IgD-negative memory B cell (primary cell): ENCODE results near the gene TBATA. TPM values are rescaled to one million over a fixed set of nuclear protein-coding genes. Genes with fewer than 3 reads are reported as not detected.
"Not testable (repeated sequence)": the region's sequence is repeated elsewhere in the genome, so short reads cannot be mapped to it uniquely, and the experiment has no call there.

Experiments used
- H3K27ac Mint-ChIP-seq, 3 donors: one replicate each; pipeline ENCODE4 v1.8.0; 2020 to 2022; ENCODE audit warnings: mild to moderate bottlenecking in 3 of 3, mixed read lengths in 3 of 3, moderate library complexity in 1 of 3
- H3K27me3 Mint-ChIP-seq: one replicate; pipeline ENCODE4 v1.8.0; 2021; ENCODE audit warnings: mixed read lengths
- H3K36me3 Mint-ChIP-seq: one replicate; pipeline ENCODE4 v1.8.0; 2020; ENCODE audit warnings: mild to moderate bottlenecking, mixed read lengths
- H3K4me1 Mint-ChIP-seq, 3 donors: one replicate each; pipeline ENCODE4 v1.8.0; 2020 to 2022; ENCODE audit warnings: mixed read lengths in 3 of 3, mild to moderate bottlenecking in 1 of 3
- H3K4me3 Mint-ChIP-seq, 4 donors: one replicate each; pipeline ENCODE4 v1.8.0; 2020 to 2022; ENCODE audit warnings: mild to moderate bottlenecking in 4 of 4, mixed read lengths in 4 of 4, moderate library complexity in 3 of 4
- H3K9me3 Mint-ChIP-seq, 3 donors: one replicate each; pipeline ENCODE4 v1.8.0; 2020 to 2021; ENCODE audit warnings: mixed read lengths in 3 of 3, mild to moderate bottlenecking in 1 of 3
- polyA plus RNA-seq: library from polyadenylated mRNA; unstranded; fragments of 300-500 nt; fragmentation: Illumina TruSeq; gene quantifications from one replicate; pipeline ENCODE4 v1.2.3, GENCODE V29; 2021

The TBATA gene
- polyA plus RNA-seq, 1 donor from 2014 or later: not detected

DNA sequence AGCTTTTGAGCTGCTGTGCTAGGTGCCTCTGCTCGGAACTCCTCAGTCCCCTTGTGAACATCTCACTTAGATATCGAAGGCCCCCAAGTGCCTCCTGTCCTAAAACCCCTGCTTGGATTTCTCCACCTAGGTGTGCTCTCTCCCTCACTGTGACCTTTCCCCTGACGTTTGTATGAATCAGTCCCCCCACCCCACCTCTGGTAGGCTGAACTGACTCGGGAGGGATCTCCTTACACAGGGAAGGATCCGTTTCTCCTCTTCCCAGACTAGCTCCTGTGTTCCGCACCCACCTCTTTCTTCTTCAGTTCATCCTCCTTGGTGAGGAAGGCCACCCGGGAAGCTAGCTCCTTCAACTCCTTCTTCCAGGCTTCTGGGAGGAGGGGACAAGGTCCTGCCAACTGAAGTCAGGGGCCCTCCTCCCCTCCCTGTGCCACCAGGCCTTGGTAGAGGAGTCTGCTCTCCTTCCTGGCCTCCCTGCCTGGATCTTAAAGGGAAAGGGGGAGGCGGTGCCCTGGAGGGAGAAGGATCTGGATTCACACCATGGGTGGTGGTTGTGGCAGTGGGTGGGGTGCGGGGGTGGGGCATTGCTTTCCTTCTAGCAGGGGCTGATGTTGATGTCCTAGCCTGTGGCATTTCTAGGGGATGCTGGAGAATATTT, 6.8 kb downstream of the TBATA start:
- Mint-ChIP-seq H3K9me3 (no peaks in the 10 kb centered on the region), H3K4me3 (no peak overlapping the region), H3K27me3 (peaks cover 3% of the 10 kb centered on the region), H3K36me3 (no peaks in the 10 kb centered on the region), H3K4me1 (no peaks in the 10 kb centered on the region), H3K27ac (peak overlapping the region in 1 of 3 donors; percentile 58)

DNA sequence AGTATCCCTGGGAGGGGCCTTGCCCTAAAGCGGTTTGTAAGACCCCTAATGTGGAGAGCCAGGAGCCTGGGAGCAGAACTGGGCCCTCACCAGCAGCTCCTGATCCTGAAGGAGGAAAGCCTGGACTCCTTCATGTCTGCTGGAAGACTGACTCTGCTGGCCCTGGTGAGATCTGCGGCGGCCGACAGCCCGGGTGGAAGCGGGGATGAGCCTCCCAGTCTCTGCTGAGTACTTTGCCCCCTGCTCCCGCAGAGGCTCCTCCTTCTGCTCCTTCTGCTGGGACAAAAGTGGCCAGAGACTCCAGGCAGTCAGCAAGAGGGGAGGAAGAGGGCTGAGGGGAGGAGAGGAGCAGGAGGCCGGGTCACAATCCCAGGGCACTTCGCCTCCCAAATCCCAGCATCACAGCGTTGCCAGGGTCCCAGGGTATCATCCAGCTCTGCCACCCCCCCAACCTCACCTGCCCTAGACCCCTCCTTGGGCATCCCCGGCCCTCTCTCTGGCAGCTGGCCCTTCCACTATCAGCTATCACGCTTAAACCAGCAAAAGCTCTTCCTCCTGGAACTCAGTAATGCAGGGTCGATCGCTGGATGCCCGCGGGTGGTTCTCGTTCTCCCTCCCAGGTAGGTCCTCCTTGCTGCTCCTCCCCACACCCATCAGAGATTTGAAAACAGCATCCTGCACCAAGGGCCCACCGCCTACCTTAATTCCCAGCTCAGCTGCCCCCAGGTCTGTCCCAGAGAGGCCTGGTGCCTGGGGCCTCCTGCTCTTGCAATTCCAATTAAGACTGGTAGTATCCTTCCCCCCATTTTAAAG, 7.9 kb downstream of the TBATA start:
- Mint-ChIP-seq H3K9me3 (no peaks in the 10 kb centered on the region), H3K4me3 (no peak overlapping the region), H3K4me1 (no peaks in the 10 kb centered on the region), H3K27me3 (no peaks in the 10 kb centered on the region), H3K27ac (peak overlapping the region in 1 of 3 donors; percentile 35), H3K36me3 (no peaks in the 10 kb centered on the region)

GRCh38 chr10:70776455-70777005, 8.6 kb downstream of the TBATA start:
- Mint-ChIP-seq H3K4me3 (no peak overlapping the region), H3K27me3 (no peaks in the 10 kb centered on the region), H3K27ac (no peak overlapping the region), H3K4me1 (no peaks in the 10 kb centered on the region), H3K36me3 (no peaks in the 10 kb centered on the region), H3K9me3 (no peaks in the 10 kb centered on the region)

DNA sequence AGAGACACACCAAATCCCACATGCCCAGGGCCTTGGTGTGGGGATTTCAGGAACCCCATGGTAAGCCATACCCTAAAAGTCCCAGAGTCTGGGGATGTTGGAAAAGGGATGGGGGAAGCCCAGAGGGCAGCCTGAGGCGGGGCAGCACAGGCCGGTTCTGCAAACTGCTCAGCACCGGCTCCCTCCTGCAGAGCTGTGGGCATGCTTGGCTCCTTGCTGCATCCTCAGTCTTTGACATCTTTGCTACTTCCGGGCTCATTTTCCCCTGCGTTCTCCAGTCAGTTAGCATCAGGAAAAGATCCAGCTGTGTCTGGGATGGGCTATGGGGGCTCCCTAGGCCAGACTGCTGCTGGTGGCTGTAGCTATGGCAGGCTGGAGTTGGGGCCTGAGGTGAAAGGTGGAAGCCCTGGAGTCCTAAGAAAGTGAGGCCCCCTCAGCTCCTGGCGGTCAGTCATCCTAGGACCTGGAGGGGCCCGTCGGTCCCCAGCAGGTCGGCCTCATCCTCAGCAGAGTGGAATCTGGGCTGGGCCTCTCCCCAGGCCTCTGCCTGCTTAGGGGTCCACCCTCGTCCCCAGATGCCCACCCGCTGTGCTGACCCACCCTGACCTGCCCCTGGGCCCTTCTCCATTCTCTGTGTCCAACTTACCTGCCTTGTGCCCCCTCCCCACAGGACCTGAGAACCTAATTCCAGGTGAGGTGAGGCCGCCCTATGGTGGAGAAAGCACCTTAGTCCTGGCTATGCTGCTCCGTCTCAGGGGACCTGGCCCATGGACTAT, 9.3 kb downstream of the TBATA start:
- Mint-ChIP-seq H3K27me3 (no peaks in the 10 kb centered on the region), H3K9me3 (no peaks in the 10 kb centered on the region), H3K27ac (no peak overlapping the region), H3K4me1 (no peaks in the 10 kb centered on the region), H3K4me3 (peak overlapping the region in 1 of 4 donors; percentile 72), H3K36me3 (no peaks in the 10 kb centered on the region)

DNA sequence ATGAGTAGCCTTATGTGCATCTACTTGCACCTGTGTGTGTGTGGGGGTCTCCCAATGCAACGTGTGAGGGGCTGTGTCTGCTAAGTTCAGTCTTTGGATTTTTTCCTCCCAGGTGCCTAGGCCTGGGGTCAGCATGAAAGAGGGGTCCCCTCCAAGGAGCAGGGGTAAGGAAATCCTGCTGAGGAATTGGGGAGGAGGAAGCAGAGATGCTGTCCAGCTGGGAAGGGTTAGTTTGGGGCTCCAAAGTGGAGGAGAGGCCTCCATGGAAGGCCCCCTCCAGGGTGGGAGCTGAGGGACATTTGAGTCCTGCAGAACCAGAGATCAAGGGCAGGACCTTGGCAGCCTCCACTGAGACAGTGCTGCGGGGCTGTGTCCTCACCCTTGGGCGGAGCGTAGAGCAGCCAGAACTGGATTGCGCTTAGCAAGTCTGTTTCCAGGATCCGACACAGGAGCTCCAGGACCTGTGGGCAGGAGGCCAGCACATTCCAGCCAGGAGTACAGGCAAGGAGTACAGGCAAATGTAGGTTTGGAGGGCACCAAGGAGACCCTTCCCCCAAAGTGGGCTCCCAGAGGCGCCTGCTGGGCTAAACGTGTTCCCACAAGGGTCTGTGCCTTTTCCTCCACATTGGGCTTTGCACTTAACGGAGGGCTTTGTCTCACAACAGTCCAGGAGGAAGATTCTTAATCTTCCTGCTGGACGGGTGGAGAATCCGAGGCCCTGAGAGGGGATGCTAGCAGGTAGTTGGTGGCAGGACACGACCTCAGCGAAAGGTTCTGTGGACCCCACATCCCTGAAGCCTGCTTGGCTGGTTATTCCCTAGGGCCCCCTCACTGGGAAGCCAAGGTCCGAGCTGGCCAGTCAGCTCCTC, 10.1 kb downstream of the TBATA start:
- Mint-ChIP-seq H3K4me1 (no peaks in the 10 kb centered on the region), H3K27me3 (no peaks in the 10 kb centered on the region), H3K27ac (peak overlapping the region in 1 of 3 donors; percentile 65), H3K4me3 (no peak overlapping the region), H3K9me3 (no peaks in the 10 kb centered on the region), H3K36me3 (no peaks in the 10 kb centered on the region)

DNA sequence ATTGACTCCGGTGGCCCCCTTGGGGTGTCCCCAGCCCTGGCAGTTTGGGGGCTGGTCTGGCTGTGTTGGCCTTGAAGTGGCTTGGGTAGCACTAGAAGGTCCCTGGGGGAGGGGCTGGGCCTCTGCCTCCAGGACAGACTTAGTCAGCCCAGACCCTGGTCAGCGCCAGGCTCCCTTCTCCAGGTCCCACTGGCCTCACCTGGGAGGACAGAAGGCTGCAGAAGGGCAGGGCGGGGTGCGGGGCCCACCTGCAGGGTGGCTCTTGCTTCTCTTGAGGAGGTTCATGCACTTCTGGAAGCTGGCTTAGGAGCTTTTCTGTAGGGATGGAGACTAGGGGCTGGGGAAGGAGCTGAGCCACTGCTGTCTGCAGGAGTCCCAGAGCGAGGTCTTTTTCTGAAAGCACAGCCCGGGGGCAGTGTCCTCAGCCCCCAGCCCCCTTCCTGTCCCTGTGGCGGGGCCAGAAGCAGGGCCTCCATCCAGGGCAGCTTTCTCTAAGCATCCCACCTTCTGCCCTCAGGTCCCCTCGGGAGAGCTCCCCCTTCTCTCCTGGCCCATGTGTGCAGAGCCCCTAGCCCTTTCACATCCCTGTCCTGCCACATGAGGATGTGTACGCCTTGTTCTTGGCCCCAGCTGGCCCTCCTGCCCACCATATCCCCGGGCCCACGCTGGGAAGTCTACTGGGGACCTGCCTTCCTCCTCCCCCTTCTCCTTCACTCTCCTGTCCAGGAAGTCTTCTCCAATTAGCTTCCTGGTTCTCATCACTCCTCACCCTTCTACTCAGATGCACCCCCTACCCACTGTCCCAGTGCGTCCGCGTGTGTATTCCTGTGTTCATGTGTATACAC, 11.0 kb downstream of the TBATA start:
- no peaks in the 10 kb centered on the region for H3K27me3 Mint-ChIP-seq
- H3K4me1 Mint-ChIP-seq: no peaks in the 10 kb centered on the region
- no peaks in the 10 kb centered on the region for H3K9me3 Mint-ChIP-seq
- H3K27ac Mint-ChIP-seq: peak overlapping the region in 1 of 3 donors; percentile 65
- no peaks in the 10 kb centered on the region for H3K36me3 Mint-ChIP-seq
- no peak overlapping the region for H3K4me3 Mint-ChIP-seq

GRCh38 chr10:70773461-70773860, 11.7 kb downstream of the TBATA start:
- Mint-ChIP-seq H3K27ac (no peak overlapping the region), H3K9me3 (no peaks in the 10 kb centered on the region), H3K4me1 (no peaks in the 10 kb centered on the region), H3K36me3 (no peaks in the 10 kb centered on the region), H3K27me3 (no peaks in the 10 kb centered on the region), H3K4me3 (no peak overlapping the region)

- Mint-ChIP-seq H3K27ac (no peak overlapping the region), H3K4me3 (no peak overlapping the region), H3K9me3 (no peaks in the 10 kb centered on the region), H3K4me1 (no peaks in the 10 kb centered on the region), H3K27me3 (peaks cover 3% of the 10 kb centered on the region), H3K36me3 (no peaks in the 10 kb centered on the region)
Measured at GRCh38 chr10:70772627-70773026, 12.6 kb downstream of the TBATA start.

DNA sequence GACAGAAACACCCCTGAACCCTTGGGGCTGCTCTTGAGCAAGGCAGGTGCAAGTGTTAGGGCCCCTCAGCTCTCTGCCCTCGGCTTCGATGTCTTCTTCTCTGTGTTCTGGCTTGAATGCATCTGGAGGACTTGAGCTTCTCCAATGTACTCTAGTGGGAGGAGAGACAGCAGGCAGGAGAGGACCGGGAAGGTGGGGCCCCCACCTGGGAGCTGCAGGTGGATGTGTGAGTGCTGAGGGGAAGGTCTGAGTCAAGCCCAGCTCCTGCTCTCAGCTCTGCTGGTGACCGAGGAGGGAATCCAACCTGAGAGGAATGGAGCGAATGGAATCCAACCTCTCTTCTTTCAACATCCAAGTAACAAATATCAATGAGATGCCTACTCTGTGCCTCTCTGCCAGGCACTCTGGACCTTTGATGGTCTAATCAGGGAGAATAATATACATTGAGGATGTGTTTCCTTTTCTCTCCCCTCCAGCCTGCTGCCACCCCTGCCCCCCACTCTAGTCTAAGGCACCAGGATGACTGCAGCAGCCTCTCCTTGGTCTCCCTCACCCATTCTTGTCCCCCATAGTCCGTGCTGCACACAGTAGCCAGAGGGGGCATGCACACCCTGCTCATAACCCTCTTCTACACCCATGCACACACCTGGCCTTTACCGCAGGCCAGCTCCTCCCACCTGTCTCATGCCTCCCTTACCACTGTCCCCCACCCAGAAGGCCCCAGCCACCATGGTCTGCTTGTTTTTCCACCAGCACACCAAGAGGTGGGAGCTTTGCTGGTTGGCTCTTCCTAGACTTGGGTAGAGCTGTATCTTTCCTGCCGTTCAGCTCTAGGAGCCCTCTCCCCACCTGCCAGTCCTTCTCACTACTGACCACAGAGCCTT, 13.6 kb downstream of the TBATA start:
- H3K4me3 Mint-ChIP-seq: no peak overlapping the region
- no peak overlapping the region for H3K27ac Mint-ChIP-seq
- peaks cover 2 to 5% (median 3%) of the 10 kb centered on the region in 3 donors for H3K9me3 Mint-ChIP-seq
- H3K4me1 Mint-ChIP-seq: no peaks in the 10 kb centered on the region
- no peaks in the 10 kb centered on the region for H3K36me3 Mint-ChIP-seq
- H3K27me3 Mint-ChIP-seq: peaks cover 4% of the 10 kb centered on the region

DNA sequence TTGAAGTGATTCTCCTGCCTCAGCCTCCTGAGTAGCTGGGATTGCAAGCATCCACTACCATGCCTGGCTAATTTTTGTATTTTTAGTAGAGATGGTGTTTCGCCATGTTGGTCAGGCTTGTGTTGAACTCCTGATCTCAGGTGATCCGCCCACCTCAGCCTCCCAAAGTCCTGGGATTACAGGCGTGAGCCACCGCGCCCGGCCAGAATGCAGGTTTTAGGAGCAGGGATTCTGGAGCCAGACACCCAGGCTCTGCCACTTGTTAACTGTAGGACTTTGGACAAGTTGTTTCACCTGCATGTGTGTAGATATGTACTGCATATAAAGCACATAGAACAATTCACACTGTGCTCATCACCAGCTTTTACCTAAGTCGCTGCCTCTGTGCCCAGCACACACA, 14.7 kb downstream of the TBATA start:
- H3K4me1 Mint-ChIP-seq, H3K27ac Mint-ChIP-seq, H3K27me3 Mint-ChIP-seq, H3K36me3 Mint-ChIP-seq, H3K4me3 Mint-ChIP-seq: not testable (repeated sequence)
- H3K9me3 Mint-ChIP-seq: peaks cover 5 to 14% (median 6%) of the 10 kb centered on the region in 3 donors

- peaks cover 5% of the 10 kb centered on the region for H3K27me3 Mint-ChIP-seq
- H3K9me3 Mint-ChIP-seq: peaks cover 8 to 19% (median 11%) of the 10 kb centered on the region in 3 donors
- H3K4me3 Mint-ChIP-seq: no peak overlapping the region
- H3K27ac Mint-ChIP-seq: no peak overlapping the region
- no peaks in the 10 kb centered on the region for H3K4me1 Mint-ChIP-seq
- no peaks in the 10 kb centered on the region for H3K36me3 Mint-ChIP-seq
Measured at GRCh38 chr10:70770001-70770400, 15.2 kb downstream of the TBATA start.

- Mint-ChIP-seq H3K27ac (no peak overlapping the region), H3K27me3 (peaks cover 5% of the 10 kb centered on the region), H3K4me1 (no peaks in the 10 kb centered on the region), H3K9me3 (peaks cover 8 to 20% (median 11%) of the 10 kb centered on the region in 3 donors), H3K4me3 (no peak overlapping the region), H3K36me3 (no peaks in the 10 kb centered on the region)
Measured at GRCh38 chr10:70769121-70769520, 16.1 kb downstream of the TBATA start.
